HPDE6-E6E7 (cell line): Measurements from ENCODE around the gene BICC1.

Experiments
- DNase-seq: peaks from one replicate; pipeline ENCODE4 v3.0.0; 2011; ENCODE audit warnings: missing footprints; ENCODE audit errors: extremely low spot score

The BICC1 gene

GRCh38 chr10:58512491-58513187 lies at the start of gene BICC1:
Gene BICC1 (plus strand): TSS chr10:58512872. CDS start chr10:58513144, 272 bp downstream.
- peak; percentile 4 for DNase-seq

DNA sequence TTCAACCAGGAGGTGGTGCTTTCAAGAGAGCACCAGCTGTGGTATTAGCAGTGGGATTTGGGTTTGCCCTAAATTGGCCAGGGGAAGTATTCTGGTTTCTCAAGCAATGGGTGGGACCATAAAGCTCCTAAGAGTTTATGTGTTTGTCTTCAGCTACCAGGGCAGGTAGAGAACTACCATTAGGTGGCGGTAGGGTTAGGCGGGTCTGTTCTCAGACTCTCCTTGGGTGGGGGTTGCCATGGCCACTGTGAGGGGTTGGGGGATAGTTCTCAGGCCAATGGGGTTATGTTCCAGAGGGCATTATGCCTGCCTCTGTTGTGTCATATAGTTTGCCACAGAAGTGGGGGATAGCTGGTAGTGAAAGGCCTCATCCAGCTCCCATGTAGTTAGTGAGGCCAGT lies 47.7 kb upstream of the BICC1 start:
- DNase-seq = no peak

DNA sequence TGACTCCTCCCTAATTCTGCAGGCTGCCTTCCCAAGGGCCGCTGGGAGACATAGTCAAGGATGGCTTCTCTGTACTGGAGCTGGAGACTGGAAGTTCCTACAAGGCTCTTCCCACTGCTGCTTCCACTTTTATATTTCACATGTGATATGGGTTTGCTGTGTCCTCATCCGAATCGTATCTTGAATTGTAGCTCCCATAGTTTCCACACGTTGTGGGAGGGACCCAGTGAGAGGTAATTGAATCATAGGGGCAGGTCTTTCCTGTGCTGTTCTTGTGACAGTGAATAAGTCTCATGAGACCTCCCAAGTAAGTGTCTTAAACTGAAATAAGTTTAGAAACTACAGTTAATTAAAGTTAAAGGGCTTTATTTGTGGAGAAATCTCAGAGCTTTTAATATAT lies 47.0 kb upstream of the BICC1 start:
- DNase-seq = no peak

- DNase-seq = no peak
Measured at GRCh38 chr10:58467931-58468635, 44.6 kb upstream of the BICC1 start.

DNA sequence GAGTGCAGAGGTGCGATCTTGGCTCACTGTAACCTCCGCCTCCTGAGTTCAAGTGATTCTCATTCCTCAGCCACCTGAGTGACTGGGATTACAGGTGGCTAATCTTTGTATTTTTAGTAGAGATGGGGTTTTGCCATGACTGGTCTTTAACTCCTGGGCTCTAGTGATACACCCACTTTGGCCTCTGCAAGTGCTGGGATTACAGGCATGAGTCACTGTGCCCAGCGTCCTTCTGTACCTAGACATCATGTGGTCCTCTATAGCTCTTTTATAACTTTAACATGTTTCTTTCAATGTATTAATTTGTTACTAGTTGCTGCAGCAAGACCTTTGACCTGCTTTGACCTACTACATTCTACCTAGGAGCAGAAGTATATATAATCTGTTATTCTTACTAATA lies 38.7 kb upstream of the BICC1 start:
- no peak for DNase-seq

GRCh38 chr10:58475322-58476277 lies 37.1 kb upstream of the BICC1 start:
- DNase-seq = no peak

DNA sequence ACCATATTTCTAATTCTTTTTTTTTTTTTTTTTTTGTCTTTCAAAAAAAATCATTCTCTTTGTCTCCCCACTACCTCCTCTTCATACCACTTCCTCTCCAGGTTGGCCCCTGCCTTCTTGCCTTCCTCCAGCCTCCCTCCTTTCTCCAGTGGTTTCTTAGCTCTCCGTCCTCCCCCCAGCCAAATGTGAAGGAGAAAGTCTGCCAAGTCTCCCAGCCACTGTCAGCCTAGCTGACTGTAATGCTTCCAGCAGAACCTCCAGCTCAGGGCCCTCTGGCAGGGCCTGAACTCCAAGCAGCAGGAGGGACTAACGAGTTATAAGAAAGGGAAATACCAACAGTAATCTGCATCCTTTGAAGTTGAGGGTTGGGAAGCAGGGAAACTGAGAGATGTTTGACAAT lies 35.5 kb upstream of the BICC1 start:
- DNase-seq = no peak

GRCh38 chr10:58477902-58478301 lies 34.8 kb upstream of the BICC1 start:
- DNase-seq = no peak

DNA sequence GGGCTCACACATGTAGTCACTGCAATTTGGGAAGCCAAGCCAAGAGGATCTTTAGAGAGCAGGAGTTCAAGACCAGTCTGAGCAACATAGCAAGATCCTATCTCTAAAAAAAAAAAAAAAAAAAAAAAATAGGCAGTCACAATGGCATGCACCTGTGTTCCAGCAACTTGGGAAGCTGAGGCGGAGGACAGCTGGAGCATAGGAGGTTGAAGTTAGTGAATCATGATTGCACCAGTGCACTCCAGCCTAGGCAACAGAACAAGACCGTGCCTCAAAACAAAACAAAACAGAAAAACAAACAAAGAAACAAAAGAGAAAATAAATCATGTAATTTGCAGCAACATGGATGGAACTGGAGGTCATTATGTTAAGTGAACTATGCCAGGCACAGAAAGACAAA lies 33.6 kb upstream of the BICC1 start:
- DNase-seq = no peak

DNA sequence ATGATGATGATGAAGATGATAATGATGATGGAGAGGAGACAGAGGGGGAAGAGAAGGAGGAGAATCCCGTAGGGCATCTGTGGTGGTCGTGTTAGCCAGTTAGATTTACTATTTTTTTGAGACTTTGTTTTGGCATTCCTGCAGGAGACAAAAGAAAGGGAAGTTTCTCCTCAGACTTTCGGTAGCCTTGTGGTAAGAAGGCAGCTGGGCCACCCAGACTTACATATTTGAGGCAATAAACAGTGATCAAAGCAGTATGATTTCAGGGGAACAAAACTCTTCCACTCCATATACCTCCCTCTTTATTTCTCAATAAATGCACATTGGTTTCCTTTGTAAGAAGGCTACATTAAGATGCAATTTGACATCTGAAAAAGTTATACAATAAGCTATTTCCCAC lies 32.4 kb upstream of the BICC1 start:
- no peak for DNase-seq

DNA sequence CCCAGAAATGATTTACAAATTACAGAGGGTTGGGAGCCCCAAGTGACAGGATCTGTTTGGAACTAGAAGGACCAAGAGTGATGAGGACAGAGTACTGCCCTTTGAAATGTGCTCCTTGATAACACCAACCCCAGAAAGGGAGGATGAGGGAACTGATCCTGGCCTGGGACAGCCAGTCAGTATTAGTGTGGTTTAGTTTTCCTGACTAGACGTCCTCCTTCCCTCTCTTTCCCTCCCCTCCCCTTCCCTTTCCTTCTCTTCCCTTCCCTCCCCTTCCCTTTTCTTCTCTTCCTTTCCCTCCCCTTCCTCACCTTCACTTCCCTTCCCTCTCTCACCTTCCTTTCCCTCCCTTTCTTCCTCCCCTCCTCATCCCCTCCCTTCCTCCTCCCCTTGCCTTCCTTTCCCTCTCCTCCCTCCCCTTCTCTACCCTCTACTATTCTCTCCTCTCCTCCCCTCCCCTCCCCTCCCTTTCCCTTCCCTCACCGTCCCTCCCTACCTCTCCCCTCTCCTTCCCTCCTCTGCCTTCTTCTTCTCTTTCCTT lies 31.0 kb upstream of the BICC1 start:
- DNase-seq = no peak

DNA sequence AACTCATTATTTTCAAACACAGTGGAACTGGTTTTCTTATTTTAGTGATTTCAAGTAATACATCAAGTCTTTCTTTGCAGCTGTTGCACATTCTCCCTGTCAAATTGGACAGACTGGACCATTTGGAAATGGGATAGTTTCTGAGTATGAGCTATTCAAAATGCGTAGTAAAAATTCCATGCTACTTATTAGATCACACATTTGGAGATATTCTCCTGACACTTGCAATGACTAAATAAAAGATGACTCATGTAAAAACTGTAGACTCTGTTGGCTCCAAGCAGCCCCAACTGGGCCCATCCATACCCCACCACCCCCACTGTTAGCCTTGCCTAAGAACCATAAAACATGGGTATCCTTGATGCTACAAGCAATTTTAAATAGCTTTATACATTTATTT lies 25.9 kb upstream of the BICC1 start:
- DNase-seq = no peak

DNA sequence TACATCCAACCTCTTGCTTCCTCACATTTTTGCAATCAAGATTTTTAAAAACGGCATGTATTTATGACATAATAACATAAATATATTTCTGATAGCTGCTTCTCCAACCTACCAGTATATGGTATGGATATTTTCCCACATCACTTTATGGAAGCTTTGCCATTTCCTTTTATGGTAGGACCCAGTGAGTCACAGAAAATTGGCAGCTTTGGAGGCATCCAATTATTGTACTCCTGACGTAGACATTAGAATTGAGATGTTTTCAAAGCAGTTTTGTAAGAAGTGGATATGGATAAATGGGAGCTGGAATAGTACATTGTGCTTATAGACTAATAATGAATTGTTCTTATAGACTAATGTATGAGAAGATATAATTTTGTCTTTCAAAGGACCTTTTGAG lies 23.8 kb upstream of the BICC1 start:
- no peak for DNase-seq

GRCh38 chr10:58502956-58503355 lies 9.7 kb upstream of the BICC1 start:
- DNase-seq = no peak

DNA sequence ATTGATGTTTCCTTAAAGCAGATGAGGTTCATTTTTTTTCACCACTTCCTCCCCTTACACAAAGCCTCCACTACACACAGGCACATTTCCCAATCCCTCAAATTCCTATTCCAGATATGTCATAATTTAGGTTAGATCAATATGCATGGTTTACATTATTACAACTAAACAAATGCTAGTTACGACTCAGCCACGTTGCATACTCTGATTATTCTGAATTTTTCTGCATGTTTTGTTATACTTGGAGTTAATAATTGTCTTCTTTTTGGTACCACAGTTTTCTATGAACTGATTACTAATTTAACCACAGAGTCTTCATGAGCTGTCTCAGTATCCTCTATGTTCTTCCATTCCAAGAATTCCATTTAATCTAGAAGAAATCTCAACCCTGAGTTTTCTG lies 4.4 kb upstream of the BICC1 start:
- no peak for DNase-seq

- no peak for DNase-seq
Measured at GRCh38 chr10:58511765-58512490, 744 bp upstream of the BICC1 start.

DNA sequence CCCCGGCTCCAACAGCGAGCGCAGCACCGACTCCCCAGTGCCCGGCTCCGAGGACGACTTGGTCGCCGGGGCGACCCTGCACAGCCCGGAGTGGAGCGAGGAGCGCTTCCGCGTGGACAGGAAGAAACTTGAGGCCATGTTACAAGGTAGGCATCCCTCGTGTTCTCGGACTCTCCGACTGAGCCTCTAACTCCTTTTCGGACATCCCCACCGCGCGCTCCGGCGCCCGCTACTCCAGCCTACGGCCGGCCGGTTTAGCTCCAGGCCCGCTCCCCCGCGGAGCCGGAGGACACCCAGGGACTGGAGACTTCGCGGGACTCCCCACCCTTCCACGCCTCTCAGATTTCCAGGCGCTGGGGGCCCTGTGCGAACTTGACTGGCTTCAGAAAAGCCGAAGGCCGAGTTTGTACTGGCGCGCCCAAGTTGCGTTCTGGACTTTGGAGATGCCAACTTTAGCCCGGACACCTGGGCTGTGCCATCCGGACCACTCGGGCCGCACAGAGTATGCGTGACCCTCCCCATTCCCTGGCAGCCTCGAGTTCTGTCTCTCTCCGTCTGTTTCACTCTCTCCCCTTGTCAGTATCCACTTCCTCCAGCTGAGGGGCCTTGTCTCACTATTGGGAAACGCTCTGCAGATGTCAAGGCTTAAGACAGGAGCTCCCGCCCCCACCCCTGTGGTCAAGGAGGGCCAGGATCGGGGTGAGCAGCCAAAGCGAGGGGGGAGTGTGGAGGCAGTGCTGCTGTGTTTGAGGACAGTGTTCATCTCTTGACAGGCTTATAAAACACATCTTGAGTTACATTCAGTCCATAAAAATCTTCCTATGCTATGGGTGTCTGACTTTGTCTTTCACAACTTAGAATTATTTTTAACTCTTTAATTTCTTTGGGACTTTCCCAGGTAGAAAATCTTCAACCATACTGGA lies 777 bp downstream of the BICC1 start:
- DNase-seq = peak; percentile 17

DNA sequence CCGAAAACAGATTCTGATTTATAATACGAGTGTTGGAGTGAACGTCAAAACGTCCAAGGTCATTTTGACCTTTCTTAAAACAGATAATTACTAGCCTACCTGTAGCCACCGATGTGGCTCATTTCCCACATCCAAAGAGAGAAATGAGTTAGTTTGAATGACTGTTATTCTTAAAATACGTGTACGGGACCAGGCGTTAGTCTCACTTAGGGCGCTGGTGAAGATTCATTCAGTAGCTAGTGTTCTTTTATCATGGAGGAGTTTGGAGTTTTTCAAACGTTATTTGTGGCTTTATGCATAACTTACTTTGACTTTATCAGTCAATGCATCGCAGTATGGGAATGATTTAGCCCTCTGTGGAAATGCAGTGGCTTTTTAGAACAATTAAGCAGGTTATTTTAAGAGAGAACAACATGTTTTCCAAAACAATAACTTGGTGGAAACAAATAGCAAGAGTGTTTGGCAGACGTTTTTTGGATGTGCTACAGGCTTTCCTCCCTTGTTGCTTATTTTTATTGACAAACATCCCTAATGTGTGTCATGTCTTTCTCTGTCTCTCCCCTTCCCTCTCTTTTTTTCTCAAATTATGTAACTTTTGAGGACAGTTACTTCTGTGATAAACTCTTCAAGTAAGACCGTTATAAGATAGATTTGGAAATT lies 1.6 kb downstream of the BICC1 start:
- DNase-seq = no peak

- DNase-seq = no peak
Measured at GRCh38 chr10:58515291-58515941, 2.7 kb downstream of the BICC1 start.
